Thymus (tissue), 11 donors: Measurements from ENCODE around the gene SLC46A1. TPM values are rescaled to one million over a fixed set of nuclear protein-coding genes. Genes with fewer than 3 reads are reported as not detected.
A peak's percentile ranks its signal among the peaks of the same experiment; 100 is the strongest.

Experiments
- DNase-seq, 9 donors: peaks; one replicate each; pipeline ENCODE4 v3.0.0-alpha.2; 2013; ENCODE audit warnings: low spot score in 9 of 9, low read depth in 6 of 9, missing footprints in 1 of 9
- H3K27ac ChIP-seq, 2 donors: one replicate each; pipeline ENCODE4 v1.5.1; 2013; ENCODE audit warnings: control low read depth in 1 of 2, low read depth in 1 of 2, low read length in 1 of 2, mild to moderate bottlenecking in 1 of 2, moderate library complexity in 1 of 2
- H3K27me3 ChIP-seq, 2 donors: one replicate each; pipeline ENCODE4 v1.5.1; 2013; ENCODE audit warnings: low read length in 1 of 2; ENCODE audit not compliant: control insufficient read depth in 2 of 2, insufficient read depth in 1 of 2
- H3K36me3 ChIP-seq, 2 donors: one replicate each; pipeline ENCODE4 v1.5.1; 2013; ENCODE audit warnings: low read length in 1 of 2, mild to moderate bottlenecking in 1 of 2, moderate library complexity in 1 of 2; ENCODE audit not compliant: control insufficient read depth in 2 of 2, insufficient read depth in 2 of 2
- H3K4me1 ChIP-seq, 2 donors: one replicate each; pipeline ENCODE4 v1.5.1; 2013; ENCODE audit warnings: low read length in 2 of 2; ENCODE audit not compliant: control insufficient read depth in 2 of 2, insufficient read depth in 2 of 2
- H3K4me3 ChIP-seq, 2 donors: one replicate each; pipeline ENCODE4 v1.5.1; 2013; ENCODE audit warnings: low read length in 2 of 2, control low read depth in 1 of 2, mild to moderate bottlenecking in 1 of 2
- H3K9me3 ChIP-seq, 2 donors: one replicate each; pipeline ENCODE4 v1.5.1; 2013; ENCODE audit warnings: low read length in 1 of 2, mild to moderate bottlenecking in 1 of 2; ENCODE audit not compliant: control insufficient read depth in 2 of 2, insufficient read depth in 1 of 2
- WGBS: extraction: QIAGEN DNeasy Blood & Tissue Kit; methylation state at CpG from one replicate; pipeline ENCODE4 v1.1.7; 2013; 5-methylcytosine and 5-hydroxymethylcytosine counted together
- polyA plus RNA-seq: library from polyadenylated mRNA; stranded (reverse); fragments of 200-250 nt; gene quantifications from one replicate; pipeline ENCODE4 v1.2.3, GENCODE V29; 2013
- total RNA-seq: library from RNA; stranded (reverse); fragments of 120-200 nt; gene quantifications from one replicate; pipeline ENCODE4 v1.2.4, GENCODE V29; 2013
- donor health status: healthy.

The SLC46A1 gene
- total and polyA plus RNA-seq, 2 donors: 10.5 to 13.1 TPM

GRCh38 chr17:28357901-28358197, 48.2 kb downstream of the SLC46A1 start:
- WGBS: 3% methylated on average over 4 of the region's 4 CpGs
- no peak overlapping the region for H3K27ac ChIP-seq
- peaks cover 44 to 58% of the 10 kb centered on the region in 2 donors for H3K36me3 ChIP-seq
- H3K27me3 ChIP-seq: no peaks in the 10 kb centered on the region
- DNase-seq: no peak
- H3K4me3 ChIP-seq: peak overlapping the region; percentile 75 to 84
- peaks cover 19 to 22% of the 10 kb centered on the region in 2 donors for H3K4me1 ChIP-seq
- no peaks in the 10 kb centered on the region for H3K9me3 ChIP-seq

- WGBS: under 1% methylated on average over 80 of the region's 80 CpGs
- peaks cover 47 to 58% of the 10 kb centered on the region in 2 donors for H3K36me3 ChIP-seq
- H3K27ac ChIP-seq: peak within 1 kb of the TSS in 1 of 2 donors; percentile 89
- DNase-seq: peak; percentile 80 to 96 (median 91)
- no peaks in the 10 kb centered on the region for H3K27me3 ChIP-seq
- H3K4me1 ChIP-seq: peaks cover 19 to 22% of the 10 kb centered on the region in 2 donors
- H3K4me3 ChIP-seq: peak within 1 kb of the TSS; percentile 75 to 84
- no peaks in the 10 kb centered on the region for H3K9me3 ChIP-seq
These were observed 48.7 kb downstream of the SLC46A1 start, which contains the start of gene POLDIP2 for GRCh38 chr17:28357061-28357900. POLDIP2 (minus strand) TSS chr17:28357527; CDS start chr17:28357448, 79 bp downstream.

DNA sequence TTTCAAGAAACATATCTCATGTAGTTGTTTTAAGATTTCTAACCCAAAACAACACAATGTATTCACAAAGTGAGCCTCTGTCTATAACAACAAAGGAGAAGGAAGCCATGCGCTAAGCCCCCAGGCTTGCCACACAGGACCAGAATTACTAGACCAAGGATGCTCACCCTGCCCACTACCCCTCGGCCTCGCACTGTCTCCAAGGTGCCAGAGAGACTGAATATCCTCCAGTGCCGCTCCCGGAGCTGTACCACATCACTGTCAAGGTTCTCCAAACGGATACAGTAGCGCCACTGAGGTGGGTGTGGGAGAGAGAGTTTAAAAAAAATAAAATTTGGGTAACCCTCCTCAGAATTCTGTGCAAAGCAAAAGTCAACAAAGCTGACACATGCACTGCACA, 55.7 kb downstream of the SLC46A1 start:
- Histone ChIP-seq H3K27ac (no peak overlapping the region), H3K4me3 (no peak overlapping the region), H3K27me3 (no peaks in the 10 kb centered on the region), H3K9me3 (no peaks in the 10 kb centered on the region), H3K4me1 (peaks cover 0 to 5% of the 10 kb centered on the region in 2 donors), H3K36me3 (peaks cover 86 to 90% of the 10 kb centered on the region in 2 donors)
- WGBS: 97% methylated on average over 7 of the region's 7 CpGs
- DNase-seq: no peak

DNA sequence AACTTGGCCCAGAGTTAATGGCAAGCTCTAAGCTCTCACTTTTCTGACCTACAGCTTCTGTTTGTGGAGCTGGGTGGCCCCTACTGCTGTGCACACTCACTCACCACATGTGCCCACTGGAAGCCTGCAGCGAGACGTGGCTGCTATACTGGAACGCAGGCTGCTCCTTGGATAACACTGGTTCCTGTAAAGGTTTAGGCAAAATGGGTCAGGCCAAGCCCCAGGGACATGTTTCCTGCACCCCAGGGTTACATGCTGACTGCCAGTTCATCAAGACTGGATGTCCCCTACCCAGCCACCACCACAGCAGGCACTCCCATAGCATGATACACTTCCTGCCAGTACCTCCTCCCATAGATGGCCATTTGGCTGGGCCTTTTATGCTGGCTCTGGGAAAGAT, 57.0 kb downstream of the SLC46A1 start:
- 100% methylated on average over 3 of the region's 3 CpGs for WGBS
- Histone ChIP-seq H3K4me1 (peaks cover 6 to 12% of the 10 kb centered on the region in 2 donors), H3K9me3 (no peaks in the 10 kb centered on the region), H3K4me3 (no peak overlapping the region), H3K27me3 (no peaks in the 10 kb centered on the region), H3K27ac (no peak overlapping the region), H3K36me3 (peaks cover 86 to 95% of the 10 kb centered on the region in 2 donors)
- no peak for DNase-seq

- Histone ChIP-seq H3K27me3 (no peaks in the 10 kb centered on the region), H3K4me1 (peaks cover 15 to 16% of the 10 kb centered on the region in 2 donors), H3K27ac (no peak overlapping the region), H3K9me3 (no peaks in the 10 kb centered on the region), H3K4me3 (no peak overlapping the region), H3K36me3 (peaks cover 84 to 98% of the 10 kb centered on the region in 2 donors)
- DNase-seq: no peak
- 96% methylated on average over 8 of the region's 8 CpGs for WGBS
These were observed 58.6 kb downstream of the SLC46A1 start for GRCh38 chr17:28347261-28347891.

DNA sequence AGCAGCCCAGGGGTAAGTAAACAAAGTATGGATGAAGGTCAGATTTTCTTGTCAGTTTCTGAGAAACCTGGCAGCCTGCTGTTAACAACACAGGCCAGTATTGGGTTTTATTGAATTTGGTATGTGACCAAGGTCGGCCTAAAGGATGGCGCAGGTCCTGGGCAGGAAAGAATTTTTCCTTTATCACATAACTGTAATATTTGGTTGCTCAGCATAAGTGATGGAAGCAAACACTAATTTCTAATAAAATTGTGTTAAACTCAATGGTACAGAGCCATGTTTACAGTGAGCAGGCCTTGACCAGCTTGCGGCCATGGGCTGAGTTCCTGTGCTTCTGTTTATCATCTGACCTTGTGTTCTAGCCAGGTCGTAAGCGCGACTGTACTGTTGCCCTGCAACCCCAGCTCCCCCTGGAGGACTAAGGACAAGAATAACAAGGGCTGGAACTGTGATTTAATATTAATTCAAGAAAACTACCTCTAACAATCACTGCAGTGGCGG, 59.2 kb downstream of the SLC46A1 start:
- Histone ChIP-seq H3K4me3 (no peak overlapping the region), H3K27me3 (no peaks in the 10 kb centered on the region), H3K36me3 (peaks cover 85 to 98% of the 10 kb centered on the region in 2 donors), H3K9me3 (no peaks in the 10 kb centered on the region), H3K4me1 (peaks cover 15 to 16% of the 10 kb centered on the region in 2 donors), H3K27ac (no peak overlapping the region)
- DNase-seq: no peak
- 94% methylated on average over 7 of the region's 7 CpGs for WGBS

DNA sequence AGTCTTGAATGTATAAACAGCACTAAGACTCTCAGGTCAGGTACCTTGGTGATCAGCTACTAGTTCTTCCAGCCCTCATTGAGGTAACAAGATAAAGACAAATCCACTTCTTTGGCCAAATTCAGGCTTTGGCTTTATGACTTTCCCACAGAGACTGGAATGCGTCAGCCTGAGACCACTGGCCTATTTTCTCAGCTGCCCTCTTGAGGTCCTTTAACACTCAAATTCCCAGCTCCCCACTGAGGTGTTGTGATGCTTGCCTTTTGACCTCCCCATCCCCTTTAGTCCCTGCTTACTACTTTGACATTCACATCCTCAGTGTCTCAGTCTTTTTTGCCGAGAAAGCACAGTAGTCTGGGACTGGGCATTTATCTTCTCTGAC, 59.8 kb downstream of the SLC46A1 start:
- over 99% methylated on average over 2 of the region's 2 CpGs for WGBS
- H3K4me1 ChIP-seq: peaks cover 15 to 16% of the 10 kb centered on the region in 2 donors
- H3K27me3 ChIP-seq: no peaks in the 10 kb centered on the region
- H3K36me3 ChIP-seq: peaks cover 85 to 98% of the 10 kb centered on the region in 2 donors
- no peak overlapping the region for H3K4me3 ChIP-seq
- no peak for DNase-seq
- no peak overlapping the region for H3K27ac ChIP-seq
- no peaks in the 10 kb centered on the region for H3K9me3 ChIP-seq

- no peak overlapping the region for H3K4me3 ChIP-seq
- no peak for DNase-seq
- peaks cover 84 to 97% of the 10 kb centered on the region in 2 donors for H3K36me3 ChIP-seq
- H3K27me3 ChIP-seq: no peaks in the 10 kb centered on the region
- no peaks in the 10 kb centered on the region for H3K9me3 ChIP-seq
- H3K4me1 ChIP-seq: peaks cover 15 to 16% of the 10 kb centered on the region in 2 donors
- WGBS: 95% methylated on average over 13 of the region's 13 CpGs
- H3K27ac ChIP-seq: peak overlapping the region in 1 of 2 donors; percentile 64
These were observed 60.4 kb downstream of the SLC46A1 start for GRCh38 chr17:28345419-28346198.
